SK-N-SH (cell line): ENCODE data around the gene KCNQ2. TPM values are rescaled to one million over a fixed set of nuclear protein-coding genes. Genes with fewer than 3 reads are reported as not detected.

Source experiments
- CTCF ChIA-PET: fragments of 300-600, 350-600 bp; formaldehyde crosslinking; extraction: SDS; loops from one replicate; lab custom pipeline; 2021; lab: Yijun Ruan, JAX
- POLR2A ChIA-PET: fragments of 350-600 bp; sonication (Branson Sonifier 250); formaldehyde crosslinking; extraction: SDS; loops from one replicate; lab custom pipeline; 2020; ENCODE audit warnings: antibody characterized with exemption, inconsistent platforms; lab: Yijun Ruan, JAX
- DNase-seq: peaks from one replicate; pipeline ENCODE4 v3.0.0; 2012
- H2AFZ ChIP-seq: fragments of 200-600 bp; sonication (generic); 2 replicates; pipeline ENCODE4 v1.8.1; 2016; ENCODE audit warnings: antibody characterized with exemption, mild to moderate bottlenecking, low read depth
- H3F3A ChIP-seq: fragments of 200-600 bp; sonication (generic); replicated peaks from 2 replicates; pipeline ENCODE3; 2016; ENCODE audit warnings: antibody characterized with exemption, mild to moderate bottlenecking; ENCODE audit not compliant: insufficient read depth
- H3K27ac ChIP-seq, 2 experiments: fragments of 200-500 bp in 1 of 2; fragments of 200-600 bp in 1 of 2; sonication (Bioruptor generic) in 1 of 2; sonication (generic), shearing (Covaris generic) in 1 of 2; 2 replicates each; pipeline versions ENCODE4 v1.5.1 to v1.6.1; 2014 to 2016; ENCODE audit warnings: low read depth in 2 of 2, inconsistent platforms in 1 of 2, low read length in 1 of 2, mild to moderate bottlenecking in 1 of 2, mixed read lengths in 1 of 2
- H3K27me3 ChIP-seq: fragments of 200-600 bp; sonication (generic), shearing (Covaris generic); 2 replicates; pipeline ENCODE4 v1.6.1; 2016; ENCODE audit warnings: mixed run types; ENCODE audit not compliant: insufficient read depth
- H3K36me3 ChIP-seq, 2 experiments: fragments of 200-500 bp in 1 of 2; fragments of 200-600 bp in 1 of 2; sonication (Bioruptor generic) in 1 of 2; sonication (generic) in 1 of 2; replicated peaks in 1 of 2; 2 replicates each; pipeline versions ENCODE3 to v1.5.1; 2014 to 2016; ENCODE audit warnings: low read length in 1 of 2, mild to moderate bottlenecking in 1 of 2; ENCODE audit not compliant: insufficient read depth in 2 of 2, control insufficient read depth in 1 of 2
- H3K4me1 ChIP-seq, 2 experiments: fragments of 200-500 bp in 1 of 2; fragments of 200-600 bp in 1 of 2; sonication (Bioruptor generic) in 1 of 2; sonication (generic), shearing (Covaris generic) in 1 of 2; 2 replicates each; pipeline versions ENCODE4 v1.5.1 to v1.6.1; 2014 to 2016; ENCODE audit warnings: low read depth in 1 of 2, low read length in 1 of 2, mixed run types in 1 of 2; ENCODE audit not compliant: insufficient read depth in 2 of 2, control insufficient read depth in 1 of 2
- H3K4me2 ChIP-seq: fragments of 200-600 bp; sonication (generic), shearing (Covaris generic); 2 replicates; pipeline ENCODE4 v1.6.1; 2017; ENCODE audit warnings: mixed run types
- H3K4me3 ChIP-seq, 2 experiments: fragments of 200-500 bp in 1 of 2; fragments of 200-600 bp in 1 of 2; sonication (Bioruptor generic) in 1 of 2; sonication (generic), shearing (Covaris generic) in 1 of 2; 2 replicates each; pipeline versions ENCODE4 v1.5.1 to v1.8.1; 2014 to 2016; ENCODE audit warnings: low read depth in 2 of 2, inconsistent platforms in 1 of 2, low read length in 1 of 2, mild to moderate bottlenecking in 1 of 2, mixed read lengths in 1 of 2, moderate library complexity in 1 of 2
- H3K79me2 ChIP-seq: fragments of 200-600 bp; sonication (generic); 2 replicates; pipeline ENCODE4 v1.8.1; 2017; ENCODE audit warnings: mild to moderate bottlenecking; ENCODE audit not compliant: insufficient read depth
- H3K9ac ChIP-seq: fragments of 200-600 bp; sonication (generic); 2 replicates; pipeline ENCODE4 v1.6.1; 2017; ENCODE audit warnings: mixed run types
- H3K9me2 ChIP-seq: fragments of 200-600 bp; sonication (generic); 2 replicates; pipeline ENCODE4 v1.6.1; 2017; ENCODE audit warnings: mixed run types
- H3K9me3 ChIP-seq: fragments of 200-600 bp; sonication (generic); 2 replicates; pipeline ENCODE4 v1.6.1; 2017; ENCODE audit warnings: mixed run types, mild to moderate bottlenecking, moderate library complexity
- H4K20me1 ChIP-seq: fragments of 200-600 bp; sonication (generic); 2 replicates; pipeline ENCODE4 v1.6.1; 2017; ENCODE audit warnings: mild to moderate bottlenecking, mixed run types; ENCODE audit not compliant: insufficient read depth
- ELF1 ChIP-seq: IDR thresholded peaks from 2 replicates; pipeline ENCODE4 v1.4.0; 2012
- EP300 ChIP-seq, 2 experiments: IDR thresholded peaks; 2 replicates each; pipeline versions ENCODE4 v1.4.0 to v1.6.1; 2012; ENCODE audit warnings: borderline replicate concordance in 1 of 2, low read depth in 1 of 2, low read length in 1 of 2
- EZH2phosphoT487 ChIP-seq: fragments of 200-600 bp; sonication (generic); IDR thresholded peaks from 2 replicates; pipeline ENCODE4 v1.6.1; 2017; ENCODE audit warnings: low read depth, mixed run types, mild to moderate bottlenecking, antibody characterized with exemption, moderate library complexity, borderline replicate concordance
- FOXM1 ChIP-seq: IDR thresholded peaks from 2 replicates; pipeline ENCODE4 v1.4.0; 2012; ENCODE audit warnings: low read depth, mild to moderate bottlenecking
- GATA2 ChIP-seq: sonication (generic); formaldehyde crosslinking; IDR thresholded peaks from 2 replicates; pipeline ENCODE4 v1.5.0; 2020; ENCODE audit warnings: mild to moderate bottlenecking, missing genetic modification reagents
- IRF3 ChIP-seq: fragments of 150-350 bp; IDR thresholded peaks from 2 replicates; pipeline ENCODE4 v1.6.1; 2016; ENCODE audit warnings: mild to moderate bottlenecking, low read depth, low read length
- JUND ChIP-seq: IDR thresholded peaks from 2 replicates; pipeline ENCODE4 v1.4.0; 2012
- MAX ChIP-seq: IDR thresholded peaks from 2 replicates; pipeline ENCODE4 v1.4.0; 2012; ENCODE audit warnings: low read depth
- MEF2A ChIP-seq: IDR thresholded peaks from 2 replicates; pipeline ENCODE4 v1.4.0; 2012; ENCODE audit warnings: low read depth, borderline replicate concordance
- MXI1 ChIP-seq: IDR thresholded peaks from 2 replicates; pipeline ENCODE4 v1.6.1; 2012; ENCODE audit warnings: mild to moderate bottlenecking, low read depth, low read length, improper control_type of control experiment
- PBX3 ChIP-seq: IDR thresholded peaks from 2 replicates; pipeline ENCODE4; 2012
- REST ChIP-seq: IDR thresholded peaks from 2 replicates; pipeline ENCODE4 v1.6.1; 2012; ENCODE audit warnings: mild to moderate bottlenecking, low read depth, low read length, moderate library complexity
- RFX5 ChIP-seq: IDR thresholded peaks from 2 replicates; pipeline ENCODE4 v1.6.1; 2012; ENCODE audit warnings: mild to moderate bottlenecking, improper control_type of control experiment, low read length
- RXRA ChIP-seq: IDR thresholded peaks from 2 replicates; pipeline ENCODE4 v1.4.0; 2012; ENCODE audit warnings: low read depth, mild to moderate bottlenecking, borderline replicate concordance
- TAF1 ChIP-seq: IDR thresholded peaks from 2 replicates; pipeline ENCODE4 v1.6.1; 2012; ENCODE audit warnings: low read depth, mild to moderate bottlenecking, low read length, moderate library complexity, borderline replicate concordance
- TEAD4 ChIP-seq: IDR thresholded peaks from 2 replicates; pipeline ENCODE4 v1.4.0; 2012; ENCODE audit warnings: mild to moderate bottlenecking, borderline replicate concordance; ENCODE audit not compliant: insufficient read depth
- USF2 ChIP-seq: fragments of 150-350 bp; IDR thresholded peaks from 2 replicates; pipeline ENCODE4 v1.6.1; 2017; ENCODE audit warnings: antibody characterized with exemption, low read length, low read depth, borderline replicate concordance
- YY1 ChIP-seq: IDR thresholded peaks from 2 replicates; pipeline ENCODE4 v1.4.0; 2012; ENCODE audit warnings: low read depth, mild to moderate bottlenecking
- WGBS: methylation state at CpG from one replicate; pipeline ENCODE4 v1.1.6; 2017; ENCODE audit warnings: low lambda C conversion rate; 5-methylcytosine and 5-hydroxymethylcytosine counted together
- polyA plus RNA-seq, 3 experiments: library from polyadenylated mRNA; depleted of rRNA; stranded (reverse); fragments of >200 nt; gene quantifications; 2 replicates each; pipeline ENCODE4 v1.2.3, GENCODE V29; 2012

KCNQ2 gene
- polyA plus RNA-seq, 1 of the 3 experiments (the other 2 are of a cell fraction), result 3.9 TPM

- H3K9ac ChIP-seq, result no peak overlapping the region
- H3K9me3 ChIP-seq, result no peaks in the 10 kb centered on the region
- H2AFZ ChIP-seq, result no peak overlapping the region
- H3K9me2 ChIP-seq, result no peaks in the 10 kb centered on the region
- no peak for TF ChIP-seq EZH2phosphoT487
- TF ChIP-seq PBX3, result no peak
- no peak for TF ChIP-seq JUND
- no peak for TF ChIP-seq TEAD4
- TF ChIP-seq MEF2A, result no peak
- TF ChIP-seq EP300 (IDR thresholded peaks at IDR 0.05; ENCODE audit: borderline replicate concordance in 1 of 2, low read depth in 1 of 2, low read length in 1 of 2), result no peak
- TF ChIP-seq RFX5, result no peak
- no peak for TF ChIP-seq TAF1
- no peak for TF ChIP-seq ELF1
- no peak for TF ChIP-seq GATA2 (CRISPR knock-in tag)
- no peak for TF ChIP-seq YY1
- TF ChIP-seq MXI1, result no peak
- no peak for TF ChIP-seq FOXM1
- ChIA-PET POLR2A (interaction anchor here (0.6 kb wide), 1 partner anchor 43 kb away, joined by 3 read pairs; no protein-coding TSS in a partner anchor), CTCF (no interaction called here)
- 47% methylated on average over 3 of the region's 24 CpGs for WGBS
- no peaks in the 10 kb centered on the region for H4K20me1 ChIP-seq
- H3K27me3 ChIP-seq, result no peaks in the 10 kb centered on the region
- H3F3A ChIP-seq, result no peaks in the 10 kb centered on the region
- H3K36me3 ChIP-seq, result no peaks in the 10 kb centered on the region
- DNase-seq, result peak; percentile 84
- H3K79me2 ChIP-seq, result no peaks in the 10 kb centered on the region
- no peak overlapping the region for H3K4me2 ChIP-seq
- H3K27ac ChIP-seq, result peak overlapping the region in 1 of 2 experiments; percentile 74; a peak in 2 of 4 replicates
- no peak overlapping the region for H3K4me3 ChIP-seq
- peaks cover 0 to 23% of the 10 kb centered on the region in 2 experiments; a peak in 1 of 4 replicates for H3K4me1 ChIP-seq
These were observed 55.8 kb downstream of the KCNQ2 start for GRCh38 chr20:63416631-63417030.

GRCh38 chr20:63415647-63416391 is 56.6 kb downstream of the KCNQ2 start:
- peaks cover 0 to 31% of the 10 kb centered on the region in 2 experiments; a peak in 1 of 4 replicates for H3K4me1 ChIP-seq
- no peaks in the 10 kb centered on the region for H3K36me3 ChIP-seq
- H2AFZ ChIP-seq, result no peak overlapping the region
- H3K4me2 ChIP-seq, result no peak overlapping the region
- no peaks in the 10 kb centered on the region for H3K27me3 ChIP-seq
- no peaks in the 10 kb centered on the region for H3K9me3 ChIP-seq
- CTCF ChIA-PET, result no interaction called here
- H3K9ac ChIP-seq, result no peak overlapping the region
- no peak for DNase-seq
- H4K20me1 ChIP-seq, result no peaks in the 10 kb centered on the region
- H3K27ac ChIP-seq, result peak overlapping the region in 1 of 2 experiments; percentile 74; a peak in 1 of 4 replicates
- no peaks in the 10 kb centered on the region for H3F3A ChIP-seq
- no peak overlapping the region for H3K4me3 ChIP-seq
- TF ChIP-seq IRF3 (no peak), USF2 (no peak), RXRA (no peak), MAX (no peak), MEF2A (no peak), EP300 (IDR thresholded peaks at IDR 0.05; ENCODE audit: borderline replicate concordance in 1 of 2, low read depth in 1 of 2, low read length in 1 of 2) (no peak), ELF1 (no peak), REST (no peak)
- POLR2A ChIA-PET, result no interaction called here
- 61% methylated on average over 22 of the region's 32 CpGs for WGBS
- H3K79me2 ChIP-seq, result no peaks in the 10 kb centered on the region
- H3K9me2 ChIP-seq, result no peaks in the 10 kb centered on the region
